Measurements from ENCODE around the gene NEURL3.
"Not testable (repeated sequence)": the region's sequence is repeated elsewhere in the genome, so short reads cannot be mapped to it uniquely, and the experiment has no call there.

Gene NEURL3

GRCh38 chr2:96477458-96477857, 27.7 kb downstream of the NEURL3 start:
- no peak for DNase-seq

- DNase-seq, result no peak
These were observed 33.4 kb downstream of the NEURL3 start for GRCh38 chr2:96471772-96472171.

GRCh38 chr2:96470636-96471035, 34.5 kb downstream of the NEURL3 start:
- peak; percentile 19 for DNase-seq

- no peak for DNase-seq
These were observed 35.0 kb downstream of the NEURL3 start for GRCh38 chr2:96470109-96470508.

GRCh38 chr2:96468904-96469303, 36.3 kb downstream of the NEURL3 start:
- no peak for DNase-seq

- DNase-seq, result no peak
These were observed 40.5 kb downstream of the NEURL3 start for GRCh38 chr2:96464651-96465050.

GRCh38 chr2:96464061-96464460, 41.1 kb downstream of the NEURL3 start:
- DNase-seq, result no peak

- DNase-seq, result no peak
These were observed 42.0 kb downstream of the NEURL3 start for GRCh38 chr2:96463119-96463518.

GRCh38 chr2:96461616-96462015, 43.5 kb downstream of the NEURL3 start:
- DNase-seq, result not testable (repeated sequence)

- DNase-seq, result no peak
These were observed 53.1 kb downstream of the NEURL3 start for GRCh38 chr2:96452053-96452452.

- DNase-seq, result no peak
These were observed 55.5 kb downstream of the NEURL3 start for GRCh38 chr2:96449637-96450036.

- no peak for DNase-seq
These were observed 56.0 kb downstream of the NEURL3 start for GRCh38 chr2:96449174-96449573.

GRCh38 chr2:96447726-96448125, 57.4 kb downstream of the NEURL3 start:
- DNase-seq, result no peak
